HG03565 (cell line): ENCODE measurements around the gene SKI.

ENCODE experiments used
- ATAC-seq: cut with Tn5 transposase; IDR thresholded peaks from one replicate; pipeline ENCODE4 v1.9.1; 2021; ENCODE audit warnings: mild to moderate bottlenecking, moderate library complexity; ENCODE audit not compliant: unreplicated experiment

The SKI gene

DNA sequence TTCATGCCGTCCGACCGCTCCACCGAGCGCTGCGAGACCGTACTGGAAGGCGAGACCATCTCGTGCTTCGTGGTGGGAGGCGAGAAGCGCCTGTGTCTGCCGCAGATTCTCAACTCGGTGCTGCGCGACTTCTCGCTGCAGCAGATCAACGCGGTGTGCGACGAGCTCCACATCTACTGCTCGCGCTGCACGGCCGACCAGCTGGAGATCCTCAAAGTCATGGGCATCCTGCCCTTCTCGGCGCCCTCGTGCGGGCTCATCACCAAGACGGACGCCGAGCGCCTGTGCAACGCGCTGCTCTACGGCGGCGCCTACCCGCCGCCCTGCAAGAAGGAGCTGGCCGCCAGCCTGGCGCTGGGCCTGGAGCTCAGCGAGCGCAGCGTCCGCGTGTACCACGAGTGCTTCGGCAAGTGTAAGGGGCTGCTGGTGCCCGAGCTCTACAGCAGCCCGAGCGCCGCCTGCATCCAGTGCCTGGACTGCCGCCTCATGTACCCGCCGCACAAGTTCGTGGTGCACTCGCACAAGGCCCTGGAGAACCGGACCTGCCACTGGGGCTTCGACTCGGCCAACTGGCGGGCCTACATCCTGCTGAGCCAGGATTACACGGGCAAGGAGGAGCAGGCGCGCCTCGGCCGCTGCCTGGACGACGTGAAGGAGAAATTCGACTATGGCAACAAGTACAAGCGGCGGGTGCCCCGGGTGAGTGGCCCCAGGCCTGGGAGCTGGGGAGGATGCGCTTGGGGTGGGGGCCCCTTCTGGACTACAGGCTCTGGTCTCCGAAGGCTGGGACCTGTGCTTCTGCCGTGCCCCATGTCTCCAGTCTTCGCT is 1.1 kb downstream of the SKI start:
- no peak for ATAC-seq

DNA sequence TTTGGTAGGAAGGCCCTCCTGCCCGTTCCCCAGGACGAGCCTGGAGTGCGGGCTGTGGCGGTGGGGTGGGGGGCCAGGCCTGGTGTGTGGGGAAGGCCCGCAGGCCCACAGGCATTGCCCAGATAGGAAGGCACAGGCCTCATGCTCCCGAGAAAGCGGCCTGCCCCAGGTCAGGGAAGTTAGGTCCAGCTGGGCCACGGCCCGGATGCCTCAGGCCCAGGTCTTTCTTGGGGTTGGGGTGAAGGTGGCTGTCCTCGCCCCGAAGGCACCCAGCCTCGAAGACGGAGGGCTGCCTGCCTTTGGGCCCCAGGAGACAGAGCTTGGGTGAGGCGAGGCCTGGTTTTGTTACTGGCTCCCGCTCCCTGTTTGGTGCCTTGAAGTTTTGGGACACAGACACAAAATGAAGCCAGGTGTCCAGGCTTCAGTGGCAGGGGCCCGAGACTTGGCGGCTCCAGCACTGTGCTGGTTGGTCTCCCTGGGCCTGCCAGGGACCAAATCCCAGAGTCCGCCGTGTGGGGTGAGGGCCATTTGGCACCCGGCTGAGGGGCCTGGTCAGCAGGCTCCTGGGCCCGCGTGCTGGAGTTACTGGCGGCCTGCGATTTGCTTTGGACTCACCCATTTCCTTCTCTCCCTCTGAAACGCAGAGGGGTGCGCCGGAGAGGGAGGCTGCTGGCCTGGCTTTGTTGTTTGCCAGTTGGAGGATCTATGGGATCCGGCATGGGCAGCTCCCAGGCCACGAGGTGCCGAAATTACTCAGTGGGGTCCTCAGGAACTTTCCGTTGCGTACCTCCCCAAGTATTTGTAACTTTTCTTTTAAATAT is 2.0 kb downstream of the SKI start:
- no peak for ATAC-seq

DNA sequence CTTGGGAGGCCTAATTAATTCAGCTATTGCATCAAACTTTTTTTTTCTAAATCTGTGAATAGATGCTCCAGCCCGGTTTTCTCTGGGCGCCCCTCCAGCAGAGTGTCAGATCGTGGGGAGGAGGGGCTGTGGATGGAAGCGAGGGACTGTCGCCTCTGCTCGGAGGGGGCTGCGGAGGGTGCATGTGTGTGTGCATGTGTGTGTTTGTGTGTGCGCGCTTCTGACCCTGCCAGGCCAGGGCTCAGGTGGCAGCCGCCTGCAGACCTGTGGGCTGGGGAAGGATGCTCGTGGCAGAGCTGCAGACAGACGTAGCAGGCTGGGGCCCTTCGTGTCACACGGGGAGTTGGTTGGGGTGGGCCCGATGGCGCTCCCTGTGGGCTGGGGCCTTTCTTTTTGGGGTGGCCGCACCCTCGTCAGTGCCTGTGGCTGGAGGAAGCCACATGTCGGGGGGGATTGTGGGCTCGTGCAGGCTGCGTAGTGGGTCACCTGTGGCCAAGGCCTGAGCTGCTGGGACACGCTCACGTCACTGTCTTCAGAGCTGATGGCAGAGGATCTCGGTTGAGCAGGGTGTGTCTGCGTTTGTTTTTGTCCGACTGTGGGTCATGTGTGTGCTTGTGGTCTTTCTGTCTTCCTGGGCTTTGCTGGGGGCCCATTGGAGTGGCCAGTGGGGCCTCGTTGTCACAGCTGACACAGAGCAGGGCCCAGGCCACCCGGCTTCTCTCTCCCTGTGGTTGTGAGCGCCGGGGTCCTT is 2.8 kb downstream of the SKI start:
- no peak for ATAC-seq

DNA sequence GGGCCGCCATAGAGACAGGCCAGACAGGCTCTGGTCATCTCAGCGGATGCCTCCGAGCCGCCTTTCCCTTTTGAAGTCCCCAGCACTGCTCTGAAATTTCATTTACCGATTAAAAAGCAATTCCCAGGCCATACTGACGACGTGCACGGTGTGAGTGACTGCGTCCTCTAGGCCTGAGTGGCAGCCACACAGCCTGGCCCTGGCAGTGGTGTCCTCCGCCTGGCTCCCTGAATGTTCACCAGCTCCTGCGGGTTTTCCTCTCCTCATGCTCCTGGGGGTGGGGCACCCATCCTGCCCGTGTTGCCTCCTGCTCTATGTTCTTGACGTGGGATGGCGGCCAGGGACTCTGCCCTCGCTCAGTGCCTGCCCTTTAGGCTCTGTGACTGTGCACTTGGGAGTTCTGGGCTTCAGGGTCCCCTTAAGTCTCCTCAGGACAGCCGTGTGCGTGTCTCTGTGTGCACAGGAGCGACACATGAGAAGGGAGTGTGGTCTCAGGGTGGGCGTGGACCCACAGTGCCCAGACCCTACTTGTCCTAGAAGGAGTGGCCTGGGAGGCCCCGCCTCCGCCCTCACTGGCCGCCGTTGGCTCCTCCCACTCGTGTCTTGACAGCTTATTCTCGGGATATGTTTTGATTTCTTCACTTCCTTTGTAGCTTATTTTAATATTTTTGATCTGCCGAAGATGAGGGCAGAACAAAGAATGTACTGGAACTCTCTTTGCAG is 3.6 kb downstream of the SKI start:
- ATAC-seq: no peak

DNA sequence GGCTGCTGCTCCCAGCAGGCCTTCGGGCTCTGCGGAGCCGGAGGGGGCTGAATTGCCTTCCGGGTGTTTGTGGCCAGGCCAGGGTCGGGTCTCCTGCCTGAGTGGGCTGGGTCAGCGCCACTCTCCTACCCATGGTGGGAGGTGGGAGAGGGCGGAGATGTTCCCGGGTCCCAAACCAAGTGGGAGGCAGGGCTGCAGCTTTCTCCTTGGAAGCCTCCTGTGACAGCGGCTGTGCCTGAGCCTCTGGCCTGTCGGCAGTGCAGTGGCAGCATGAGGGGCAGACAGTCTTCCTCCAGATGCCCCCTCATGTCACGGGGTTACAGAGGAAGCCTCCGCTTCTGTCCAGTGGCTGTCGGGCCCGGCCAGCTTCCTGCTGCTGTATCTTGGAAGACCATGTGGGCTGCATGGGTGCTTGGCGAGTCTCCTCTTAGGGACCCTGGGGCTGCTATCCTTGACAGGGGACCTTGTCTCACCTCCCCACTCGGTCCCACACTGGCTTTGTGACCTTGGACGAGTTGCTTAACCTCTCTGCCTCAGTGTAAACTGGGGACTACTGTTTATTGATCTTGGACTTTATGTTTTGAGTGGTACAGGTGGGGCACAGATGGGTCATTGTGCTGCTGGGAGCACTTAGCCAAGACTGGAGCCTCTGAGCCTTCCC is 4.3 kb downstream of the SKI start:
- ATAC-seq: no peak

DNA sequence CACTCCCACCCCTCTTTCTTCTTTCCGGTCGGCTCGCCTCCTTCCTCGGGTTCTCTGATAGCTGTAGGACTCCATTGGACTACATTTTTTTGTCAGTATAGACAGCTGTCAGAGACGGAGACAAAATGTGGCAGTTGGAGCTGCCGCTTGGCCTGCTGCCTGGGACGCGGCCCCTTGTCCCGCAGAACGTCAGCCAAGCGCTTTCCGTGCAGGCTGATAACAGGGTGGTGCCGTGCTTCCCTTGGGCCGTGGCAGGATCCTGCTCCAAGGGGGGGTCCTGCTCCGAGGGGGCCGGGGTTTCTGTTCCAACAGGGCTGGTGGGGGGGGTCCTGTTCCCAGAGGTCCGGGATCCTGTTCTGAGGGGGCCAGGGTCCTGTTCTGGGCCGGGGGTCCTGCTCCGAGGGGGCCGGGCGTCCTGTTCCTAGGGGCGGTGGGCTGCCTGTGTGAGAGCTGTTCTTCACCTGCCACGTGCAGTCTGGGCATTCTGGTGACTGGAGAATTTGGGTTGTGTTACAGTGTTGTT is 4.9 kb downstream of the SKI start:
- ATAC-seq: no peak

DNA sequence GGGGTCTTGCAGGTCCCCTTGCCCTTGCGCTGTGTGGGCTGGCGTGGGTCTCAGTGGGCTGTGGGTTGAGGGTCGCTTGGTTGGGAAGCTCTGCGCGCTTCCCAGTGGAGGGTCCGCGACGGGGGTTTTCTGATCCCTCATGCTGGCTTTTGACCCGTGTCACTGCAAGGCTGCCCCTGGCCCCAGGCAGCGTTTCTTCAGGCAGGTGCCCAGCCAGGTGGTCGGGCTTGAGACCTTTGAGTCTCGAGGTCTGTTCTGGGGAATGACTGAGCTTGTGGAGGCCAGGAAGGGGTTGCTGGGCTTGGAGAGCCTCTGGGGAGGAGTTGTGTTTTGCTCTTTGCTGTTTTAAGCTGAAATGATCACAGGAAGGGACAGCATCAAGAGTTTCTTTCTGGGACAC is 5.3 kb downstream of the SKI start:
- no peak for ATAC-seq

DNA sequence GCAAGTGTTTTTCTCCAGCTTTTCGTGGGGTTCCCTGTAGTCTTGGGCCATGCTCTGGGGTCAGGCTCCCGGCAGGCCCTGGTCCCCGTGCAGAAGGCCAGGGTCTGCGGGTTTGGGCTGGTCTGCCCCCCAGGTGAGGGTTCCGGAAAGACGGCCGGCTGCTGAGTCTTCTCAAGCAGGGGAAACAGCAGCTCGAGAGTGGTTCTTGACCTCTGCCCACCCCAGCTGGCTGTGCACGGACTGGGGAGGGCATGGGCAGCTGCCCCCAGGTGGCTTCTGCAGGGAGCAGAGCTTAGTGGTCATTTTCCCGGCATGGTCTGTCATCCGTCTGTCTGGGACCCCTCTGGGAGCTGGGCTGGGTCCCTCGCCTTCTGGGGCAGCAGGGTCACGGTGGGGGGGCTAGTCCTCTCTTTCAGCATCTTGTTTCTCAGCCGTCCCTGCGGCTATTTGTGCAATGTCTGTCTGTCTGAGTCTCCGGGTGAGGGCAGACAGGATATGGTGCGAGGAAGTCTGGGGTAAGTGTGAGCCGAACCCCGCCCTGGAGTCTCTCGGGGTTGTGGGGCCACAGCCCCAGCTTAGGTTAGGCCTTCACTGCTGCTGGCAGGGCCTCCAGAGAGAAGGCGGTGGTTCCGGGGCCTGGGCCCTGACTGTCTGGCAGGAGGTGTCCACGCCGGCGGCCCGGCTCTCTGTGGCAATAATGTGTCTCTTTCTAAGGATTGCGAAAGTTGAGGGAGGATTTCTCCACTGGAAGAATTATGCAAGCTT is 6.1 kb downstream of the SKI start:
- no peak for ATAC-seq

DNA sequence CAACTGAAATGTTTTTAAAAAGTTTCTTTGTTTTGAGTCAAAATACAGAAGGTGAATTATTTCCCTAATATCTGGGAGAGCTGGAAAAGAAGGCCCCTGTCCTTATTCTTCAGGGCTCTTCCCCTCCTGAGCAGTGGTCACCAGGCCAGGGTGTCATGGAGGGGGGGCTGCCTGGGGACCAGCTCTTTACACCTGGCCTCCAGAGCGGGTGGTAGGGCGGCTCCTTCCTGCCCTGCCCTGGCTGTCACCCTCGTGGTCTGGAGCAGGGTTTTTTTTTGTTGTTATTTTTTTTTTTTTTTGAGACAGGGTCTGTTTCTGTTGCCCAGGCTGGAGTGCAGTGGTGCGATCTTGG is 6.6 kb downstream of the SKI start:
- no peak for ATAC-seq

DNA sequence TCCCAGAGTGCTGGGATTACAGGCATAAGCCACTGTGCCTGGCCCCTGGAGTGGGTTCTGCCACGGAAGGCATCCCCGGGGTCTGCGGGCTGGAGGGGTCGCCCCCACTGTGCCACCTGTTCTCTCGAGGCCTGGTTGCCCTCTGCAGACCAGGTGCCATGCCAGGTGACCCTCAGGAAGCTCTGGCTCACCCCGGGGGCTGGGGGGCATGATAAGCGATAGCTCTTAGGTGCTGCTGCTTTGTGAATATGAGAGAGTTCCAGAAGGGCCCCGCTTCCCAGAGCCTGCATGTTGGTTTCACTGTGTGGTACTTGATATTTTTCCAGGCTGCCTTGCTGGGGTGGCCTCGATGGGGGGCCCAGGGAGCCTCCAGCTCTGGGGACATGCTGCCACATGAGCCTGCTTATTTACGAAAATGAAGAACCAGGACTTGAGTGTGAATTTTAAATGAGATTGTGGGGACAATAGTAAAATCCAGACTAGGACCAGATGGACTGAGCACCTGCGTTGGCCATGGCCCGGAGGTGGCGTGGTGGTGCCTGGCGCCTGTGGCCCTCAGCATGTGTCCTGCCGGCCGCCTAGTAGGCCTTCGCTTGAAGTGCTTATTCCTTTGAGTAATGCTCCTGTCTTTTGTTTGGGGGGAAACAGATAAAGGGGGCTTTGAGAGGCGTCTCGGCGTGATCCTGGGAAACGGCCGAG is 7.3 kb downstream of the SKI start:
- ATAC-seq: no peak

DNA sequence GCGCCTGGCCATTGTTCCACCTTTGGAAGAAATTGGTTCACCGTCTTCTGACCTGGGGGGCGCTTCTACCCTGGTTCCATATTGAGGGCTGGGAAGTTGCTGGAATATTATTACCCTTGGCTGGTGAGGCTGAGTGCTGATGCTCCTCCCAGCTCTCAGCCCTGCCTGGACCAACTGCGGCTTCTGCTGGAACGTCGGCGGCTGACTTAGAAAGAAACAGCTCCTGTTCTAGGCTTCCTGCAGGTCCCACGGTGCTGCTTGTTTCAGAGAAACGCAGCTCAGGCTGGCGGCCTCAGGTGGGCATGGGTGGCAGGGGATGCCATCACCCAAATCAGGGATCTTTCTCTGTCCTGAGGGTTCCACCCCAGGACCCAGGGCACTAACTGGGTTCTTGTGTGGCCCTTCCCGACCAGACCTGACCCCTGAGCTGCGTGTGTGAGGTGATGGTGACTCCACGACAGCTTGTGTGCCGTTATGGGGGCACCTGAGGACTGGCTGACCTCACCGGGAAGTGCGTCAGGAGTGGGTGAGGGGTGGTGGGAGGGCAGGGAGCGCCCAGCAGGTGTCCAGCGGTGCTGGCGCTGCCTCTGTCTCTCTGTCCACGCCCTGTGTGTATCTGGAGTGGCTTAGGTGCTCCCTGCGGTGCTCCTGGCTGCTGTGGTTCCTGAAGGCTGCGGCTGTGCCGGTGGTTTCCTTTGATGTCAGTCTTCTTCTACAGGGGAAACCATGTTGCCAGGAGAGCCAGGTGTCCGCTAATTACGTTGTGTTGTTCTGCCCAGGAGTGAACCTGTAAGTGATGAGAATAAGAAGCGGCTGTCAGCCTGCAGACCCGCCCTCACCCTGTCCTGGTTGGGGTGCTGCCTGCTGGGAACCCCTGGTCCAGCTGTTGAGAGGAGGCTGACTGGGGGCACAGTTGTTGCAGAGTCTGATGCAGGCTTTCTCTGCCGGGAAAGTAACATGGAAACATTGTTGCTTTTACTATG is 8.9 kb downstream of the SKI start:
- no peak for ATAC-seq

DNA sequence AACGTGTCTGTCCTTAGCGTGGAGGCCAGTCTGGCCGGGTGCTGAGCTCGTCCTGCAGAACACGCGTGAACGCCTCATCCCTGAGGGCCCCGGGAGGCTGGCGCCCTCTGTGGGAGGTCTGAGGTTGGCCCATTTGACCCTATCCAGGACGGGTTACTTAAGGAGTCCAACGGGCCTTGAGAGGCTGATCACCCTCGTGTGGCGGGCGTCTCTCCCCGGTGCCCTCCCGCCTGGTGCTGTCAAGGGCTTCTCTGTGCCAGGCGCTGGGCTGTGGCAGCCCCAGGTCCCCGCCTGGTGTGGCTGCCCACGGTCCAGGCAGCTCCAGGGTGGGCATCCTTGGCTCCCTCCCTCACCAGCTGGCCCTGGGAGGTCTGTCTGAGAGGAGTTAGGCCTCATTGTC is 9.7 kb downstream of the SKI start:
- ATAC-seq: no peak

DNA sequence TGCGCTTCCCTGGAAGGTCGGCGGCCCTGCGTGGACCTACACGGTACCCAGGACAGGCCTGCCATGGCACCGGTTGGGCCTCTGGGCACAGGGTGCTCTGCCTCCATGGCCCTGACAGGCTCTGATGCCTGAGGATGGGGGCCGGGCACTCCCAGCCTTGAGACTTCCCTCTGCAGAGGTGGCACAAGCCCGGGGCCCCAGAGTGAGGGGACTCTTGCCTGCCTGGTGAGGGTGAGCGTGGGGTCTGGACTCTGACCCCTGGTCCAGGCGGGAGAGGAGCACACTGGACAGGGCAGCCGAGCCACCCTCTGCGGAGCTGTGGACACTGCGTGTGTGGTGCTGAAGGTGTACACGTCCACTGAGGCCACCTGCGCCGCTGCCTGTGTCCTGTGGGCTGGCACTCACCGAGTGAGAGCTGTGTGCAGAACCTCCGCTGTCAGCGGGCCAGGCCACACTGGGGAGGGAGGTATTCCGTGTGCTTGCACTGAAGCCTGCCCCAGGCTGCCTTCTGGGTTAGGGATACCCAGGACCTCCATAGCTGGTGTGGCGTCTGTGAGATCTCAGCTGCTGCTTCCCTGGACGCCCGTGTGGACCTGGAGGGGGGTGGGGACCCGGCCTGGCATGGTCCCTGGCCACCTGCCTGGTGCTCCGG is 10.4 kb downstream of the SKI start:
- ATAC-seq: no peak

DNA sequence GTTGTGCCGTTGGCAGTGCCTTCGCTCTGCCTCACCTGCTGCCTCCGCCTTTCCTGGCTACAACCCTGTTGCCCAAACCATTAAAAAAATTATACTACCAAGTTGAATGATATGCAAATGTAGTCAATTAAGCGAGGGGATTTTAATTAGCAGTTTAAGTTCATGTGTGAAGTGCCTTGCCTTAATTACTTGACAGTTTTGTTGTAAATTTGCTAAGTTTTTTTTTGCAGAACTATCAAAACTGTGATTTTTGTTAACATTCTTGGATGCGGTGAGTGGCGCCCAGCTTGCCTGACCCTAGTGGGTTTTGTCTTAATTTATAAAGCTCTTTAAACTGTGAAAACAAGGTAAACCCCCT is 10.9 kb downstream of the SKI start:
- no peak for ATAC-seq

DNA sequence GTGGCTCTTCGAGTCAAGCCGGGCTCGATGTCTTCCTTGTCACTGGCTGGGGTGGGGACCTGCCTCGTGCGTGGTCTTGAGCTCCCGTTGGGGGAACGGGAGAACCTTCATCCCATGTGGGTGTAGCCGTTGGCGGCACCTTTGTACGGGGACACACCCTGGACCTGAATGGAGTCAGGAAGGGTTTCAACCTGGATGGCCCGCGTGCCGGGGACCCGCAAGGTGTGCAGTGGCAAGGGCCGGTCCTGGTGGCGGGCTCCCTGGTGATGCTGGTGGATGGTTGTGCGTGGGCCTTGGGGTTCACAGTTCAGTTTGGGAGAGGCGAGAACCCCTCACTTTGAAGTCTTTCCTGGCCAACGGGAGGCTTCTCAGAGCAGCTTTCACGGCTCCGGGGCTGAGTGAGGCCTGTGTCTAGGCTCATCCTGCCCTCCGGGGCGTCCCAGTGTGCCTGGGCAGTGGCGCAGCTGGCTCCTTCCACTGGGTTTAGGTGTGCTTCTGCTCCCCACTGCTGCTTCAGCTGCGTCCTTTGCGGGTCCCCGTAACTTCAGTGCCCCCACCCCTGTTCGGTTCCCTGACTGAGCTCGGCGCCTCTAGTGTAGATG is 11.4 kb downstream of the SKI start:
- ATAC-seq: no peak

DNA sequence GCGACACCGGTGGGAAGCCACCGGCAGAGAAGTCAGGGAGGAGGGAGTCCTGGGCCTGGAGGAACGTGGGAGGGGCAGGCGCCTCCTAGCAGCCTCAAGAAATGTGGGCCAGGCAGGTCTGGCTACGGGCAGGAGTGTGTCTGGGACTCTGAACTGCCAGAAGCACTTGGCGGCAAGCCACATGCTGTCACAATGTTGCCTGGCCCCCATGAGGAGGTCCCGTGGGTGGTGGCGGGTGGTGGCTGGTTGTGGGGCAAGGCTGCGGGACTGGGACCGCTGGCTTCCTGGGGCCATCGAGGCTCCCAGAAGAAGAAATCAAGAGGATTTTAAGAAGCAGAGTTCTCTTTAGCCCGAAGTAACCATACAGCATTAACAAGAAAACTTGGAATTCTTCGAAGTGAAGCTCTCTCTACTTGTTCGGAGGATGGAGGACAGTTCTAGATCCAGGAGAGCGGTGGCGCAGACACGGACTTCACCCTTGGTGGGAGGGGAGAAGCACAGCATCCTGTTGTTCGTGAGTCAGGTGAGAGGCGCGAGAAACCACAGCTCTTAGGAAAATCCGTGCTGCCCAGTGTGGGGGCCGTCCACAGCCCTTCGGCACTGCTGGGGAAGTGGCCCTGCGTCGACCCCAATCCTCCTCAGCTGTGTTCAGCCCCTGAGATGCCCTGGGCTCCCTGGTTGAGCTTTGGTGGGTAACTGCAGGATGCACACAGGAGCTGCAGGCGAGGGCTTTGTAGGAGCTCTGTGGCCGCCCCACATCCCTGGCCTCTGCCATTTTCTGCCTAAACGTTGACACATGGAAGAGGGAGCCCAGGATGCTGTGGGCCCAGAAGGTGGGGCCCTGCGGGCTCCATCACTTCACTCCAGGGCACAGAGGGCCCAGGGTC is 12.4 kb downstream of the SKI start:
- ATAC-seq: no peak
